ENCODE measurements around the gene SUPT3H. TPM values are rescaled to one million over a fixed set of nuclear protein-coding genes. Genes with fewer than 3 reads are reported as not detected.
A peak's percentile ranks its signal among the peaks of the same experiment; 100 is the strongest.

SUPT3H gene
- total and polyA plus RNA-seq, 2 of the 8 experiments (the other 6 are each of a cell fraction or from before 2014, with no cell fraction given) = 18.8 to 23.0 TPM

GRCh38 chr6:45420909-45421708 is 43.4 kb upstream of the SUPT3H start:
- Histone ChIP-seq H3K4me2 (ENCODE audit: insufficient read depth in 1 of 2, low read depth in 2 of 2, low read length in 2 of 2) (peak overlapping the region; percentile 85 to 96), H3K23ac (ENCODE audit: insufficient read length) (no peak overlapping the region), H4K20me1 (replicated peaks in 1 of 2; ENCODE audit: control insufficient read depth in 1 of 2, insufficient read depth in 2 of 2, low read length in 2 of 2) (peaks cover 0 to 2% of the 10 kb centered on the region in 2 experiments), H4K8ac (ENCODE audit: extremely low read depth, insufficient read depth, low read length) (no peak overlapping the region), H3K9ac (replicated peaks in 1 of 4; ENCODE audit: extremely low read depth in 1 of 4, low read depth in 3 of 4, low read length in 3 of 4) (peak overlapping the region in 1 of 4 experiments; percentile 44; a peak in 1 of 7 replicates), H3K18ac (ENCODE audit: extremely low read depth, low read length) (no peak overlapping the region), H3K79me1 (ENCODE audit: low read depth, low read length) (no peaks in the 10 kb centered on the region), H4K5ac (ENCODE audit: insufficient read length, low read depth, low read length) (no peak overlapping the region), H2BK12ac (ENCODE audit: low read depth, low read length) (no peak overlapping the region), H2BK15ac (ENCODE audit: low read length) (no peak overlapping the region), H3K14ac (ENCODE audit: insufficient read length) (no peak overlapping the region), H3K4me1 (replicated peaks in 1 of 4; ENCODE audit: control insufficient read depth in 3 of 4, insufficient read depth in 4 of 4, low read length in 3 of 4) (peaks cover 0 to 13% (median 3%) of the 10 kb centered on the region in 4 experiments; a peak in 5 of 7 replicates), H3K56ac (replicated peaks; ENCODE audit: insufficient read length, low read depth, low read length) (no peak overlapping the region), H2AK5ac (ENCODE audit: low read depth, low read length) (no peak overlapping the region), H2AFZ (ENCODE audit: low read length) (peak overlapping the region; percentile 73; the same call in 1 of the 2 replicates), H4K91ac (replicated peaks; ENCODE audit: insufficient read length, low read length) (no peak overlapping the region), H2BK120ac (replicated peaks; ENCODE audit: low read depth, low read length) (no peak overlapping the region), H3K36me3 (ENCODE audit: control insufficient read depth in 2 of 4, insufficient read depth in 4 of 4, low read length in 3 of 4) (no peaks in the 10 kb centered on the region), H2BK20ac (ENCODE audit: low read length) (no peak overlapping the region; the same call in 1 of the 2 replicates), H2BK5ac (ENCODE audit: low read depth, low read length) (no peak overlapping the region), H3K4ac (replicated peaks; ENCODE audit: insufficient read length, low read depth, low read length) (no peak overlapping the region), H3K9me3 (ENCODE audit: insufficient read depth in 2 of 2, low read depth in 1 of 2, low read length in 1 of 2) (no peaks in the 10 kb centered on the region), H3K27me3 (replicated peaks in 1 of 4; ENCODE audit: control insufficient read depth in 3 of 4, extremely low read depth in 1 of 4, insufficient read depth in 3 of 4, low read length in 3 of 4) (peaks cover 26 to 72% (median 59%) of the 10 kb centered on the region in 4 experiments), H3K79me2 (ENCODE audit: control insufficient read depth in 1 of 2, insufficient read depth in 2 of 2, low read length in 2 of 2) (no peaks in the 10 kb centered on the region), H3K4me3 (ENCODE audit: extremely low read depth in 1 of 4, insufficient read depth in 2 of 4, low read depth in 3 of 4, low read length in 4 of 4) (peak overlapping the region; percentile 35 to 83 (median 68)), H3K27ac (ENCODE audit: low read depth, low read length) (no peak overlapping the region), H3K23me2 (ENCODE audit: low read depth, low read length) (peaks cover 22% of the 10 kb centered on the region)
- DNase-seq (ENCODE audit: low read depth in 1 of 2, low spot score in 2 of 2) = no peak
- FAIRE-seq = no peak
- WGBS, 2 experiments (ENCODE audit: extremely low coverage in 1 of 2, insufficient coverage in 1 of 2, insufficient read length in 1 of 2, insufficient replicate concordance in 2 of 2, low coverage in 1 of 2, low lambda C conversion rate in 2 of 2, missing lambda C conversion rate in 1 of 2) = 2% methylated on average over 19 of the region's 19 CpGs; no CpG with 5 or more reads in 1 of the 2 experiments
- CTCF ChIA-PET (ENCODE audit: partially characterized antibody) = interaction anchor here (0.7 to 2.5 kb wide), 4 partner anchors 246 to 791 kb away, joined by 3 to 8 read pairs (median 5); no protein-coding TSS in a partner anchor
- POLR2A ChIA-PET (ENCODE audit: partially characterized antibody) = interaction anchor here (0.6 to 1.6 kb wide), 3 partner anchors 13 to 43 kb away, joined by 4 to 5 read pairs (median 5); partner anchors contain the start of gene SUPT3H
- TF ChIP-seq HDAC6 (IDR thresholded peaks at IDR 0.05; ENCODE audit: low read depth, low read length) = no peak
